Measurements from ENCODE around the gene PPP5C. TPM values are rescaled to one million over a fixed set of nuclear protein-coding genes. Genes with fewer than 3 reads are reported as not detected.

Gene PPP5C
- total RNA-seq, 1 experiment from 2014 or later, result 85.4 TPM

DNA sequence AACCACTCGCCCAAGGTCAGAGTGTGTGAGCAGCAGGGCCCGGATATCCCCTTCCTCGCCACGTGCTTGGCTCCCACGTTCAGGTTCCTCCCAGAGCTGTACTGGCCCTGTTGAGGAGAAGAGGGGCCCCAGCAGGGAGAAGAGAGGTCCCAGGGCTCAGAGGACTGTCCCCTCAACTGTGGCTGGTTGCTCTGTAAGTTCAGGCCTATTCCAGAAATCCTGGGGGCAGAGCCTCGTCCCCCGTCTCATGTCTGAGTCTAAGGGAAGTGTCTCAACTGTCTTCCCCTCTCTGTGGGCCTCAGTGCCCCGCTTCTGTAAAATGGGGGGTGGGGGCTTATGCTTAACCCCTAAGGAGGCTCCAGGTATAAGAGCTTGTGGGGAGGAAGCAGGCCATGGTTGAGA is 3.9 kb downstream of the PPP5C start:
- H3F3A ChIP-seq (ENCODE audit: insufficient read depth, low read depth), result peaks cover 8% of the 10 kb centered on the region; the same call in 1 of the 2 replicates
- no peak for DNase-seq
- intact Hi-C loops (cut with micrococcal nuclease; ENCODE audit: unreplicated experiment), result loop anchor here (5.0 kb wide), 1 partner anchor 597 kb away; no protein-coding TSS in a partner anchor
- TF ChIP-seq, protein P1, sequence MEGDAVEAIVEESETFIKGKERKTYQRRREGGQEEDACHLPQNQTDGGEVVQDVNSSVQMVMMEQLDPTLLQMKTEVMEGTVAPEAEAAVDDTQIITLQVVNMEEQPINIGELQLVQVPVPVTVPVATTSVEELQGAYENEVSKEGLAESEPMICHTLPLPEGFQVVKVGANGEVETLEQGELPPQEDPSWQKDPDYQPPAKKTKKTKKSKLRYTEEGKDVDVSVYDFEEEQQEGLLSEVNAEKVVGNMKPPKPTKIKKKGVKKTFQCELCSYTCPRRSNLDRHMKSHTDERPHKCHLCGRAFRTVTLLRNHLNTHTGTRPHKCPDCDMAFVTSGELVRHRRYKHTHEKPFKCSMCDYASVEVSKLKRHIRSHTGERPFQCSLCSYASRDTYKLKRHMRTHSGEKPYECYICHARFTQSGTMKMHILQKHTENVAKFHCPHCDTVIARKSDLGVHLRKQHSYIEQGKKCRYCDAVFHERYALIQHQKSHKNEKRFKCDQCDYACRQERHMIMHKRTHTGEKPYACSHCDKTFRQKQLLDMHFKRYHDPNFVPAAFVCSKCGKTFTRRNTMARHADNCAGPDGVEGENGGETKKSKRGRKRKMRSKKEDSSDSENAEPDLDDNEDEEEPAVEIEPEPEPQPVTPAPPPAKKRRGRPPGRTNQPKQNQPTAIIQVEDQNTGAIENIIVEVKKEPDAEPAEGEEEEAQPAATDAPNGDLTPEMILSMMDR (conservative IDR thresholded peaks at IDR 0.05), result no peak
- TF ChIP-seq EZH2 (IDR thresholded peaks at IDR 0.05; ENCODE audit: low read depth), result no peak
- no TSS peak for BruUV-seq (replicated peaks)
- H3K4me1 ChIP-seq (replicated peaks; ENCODE audit: insufficient read depth), result peaks cover 12% of the 10 kb centered on the region
- no peak overlapping the region for H2AFZ ChIP-seq
- H3K9me3 ChIP-seq (ENCODE audit: insufficient read depth, low read depth), result no peaks in the 10 kb centered on the region
- peaks cover 25% of the 10 kb centered on the region for H4K20me1 ChIP-seq (ENCODE audit: insufficient read depth)
- ChIA-PET CTCF (no interaction called here), POLR2A (ENCODE audit: unreplicated experiment) (no interaction called here)
- no peak overlapping the region for H3K4me2 ChIP-seq
- H3K27ac ChIP-seq, result no peak overlapping the region
- H3K79me2 ChIP-seq (ENCODE audit: low read depth), result peaks cover 50% of the 10 kb centered on the region
- no peak overlapping the region for H3K4me3 ChIP-seq
- H3K36me3 ChIP-seq (ENCODE audit: low read depth), result 0 out of 2 replicates have a peak, but pooled peaks cover 8% of the 10 kb centered on the region
- H3K27me3 ChIP-seq (ENCODE audit: insufficient read depth, low read depth), result no peaks in the 10 kb centered on the region
- no peaks in the 10 kb centered on the region for H3K9me2 ChIP-seq (ENCODE audit: insufficient read depth)

DNA sequence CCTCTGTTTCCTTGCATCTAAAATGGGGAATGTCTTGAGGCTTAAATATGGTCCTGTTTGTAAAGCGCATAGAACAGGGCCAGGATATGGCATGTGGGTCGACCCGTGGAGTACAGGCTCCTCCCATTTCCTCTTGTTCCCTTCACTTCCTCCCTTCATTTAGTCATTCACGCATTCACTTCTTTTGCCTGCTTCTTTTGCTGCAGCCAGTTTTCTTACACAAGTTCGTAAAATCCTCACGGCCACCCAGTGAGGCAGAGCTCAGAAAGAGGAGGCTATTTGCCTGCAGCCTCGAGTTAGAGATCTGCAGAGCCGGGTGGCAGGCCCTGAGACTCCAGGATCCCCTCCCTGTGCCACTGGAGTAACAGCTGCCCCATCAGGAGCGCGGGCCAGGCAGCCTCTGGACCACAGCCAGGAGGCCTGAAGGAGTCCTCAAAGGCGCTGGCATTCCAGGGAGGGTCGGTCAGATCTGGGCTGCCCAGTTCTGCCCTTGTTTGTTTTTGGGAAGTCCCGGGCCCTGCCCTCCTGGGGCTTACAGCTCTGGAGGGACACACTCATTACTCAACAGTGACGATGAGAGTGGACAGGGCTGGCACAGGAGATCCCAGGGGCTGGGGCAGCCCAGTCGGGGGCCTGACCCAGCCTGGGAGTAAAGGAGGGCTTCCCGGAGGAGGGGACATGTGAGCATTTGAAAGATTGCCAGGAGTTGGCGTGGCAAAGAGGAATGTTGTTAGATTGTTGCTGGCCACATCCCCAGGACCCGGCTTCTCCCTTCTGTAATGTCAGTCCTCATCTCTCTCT is 4.6 kb downstream of the PPP5C start:
- no peak overlapping the region for H3K27ac ChIP-seq
- no peak overlapping the region for H3K4me3 ChIP-seq
- H3F3A ChIP-seq (ENCODE audit: insufficient read depth, low read depth), result peaks cover 8% of the 10 kb centered on the region; the same call in 1 of the 2 replicates
- no peak for TF ChIP-seq EZH2 (IDR thresholded peaks at IDR 0.05; ENCODE audit: low read depth)
- TF ChIP-seq, protein P1 (conservative IDR thresholded peaks at IDR 0.05), result no peak
- peaks cover 12% of the 10 kb centered on the region for H3K36me3 ChIP-seq (ENCODE audit: low read depth)
- peaks cover 12% of the 10 kb centered on the region for H3K4me1 ChIP-seq (replicated peaks; ENCODE audit: insufficient read depth)
- H2AFZ ChIP-seq, result no peak overlapping the region
- POLR2A ChIA-PET (ENCODE audit: unreplicated experiment), result no interaction called here
- BruUV-seq (replicated peaks), result no TSS peak
- no peak overlapping the region for H3K4me2 ChIP-seq
- CTCF ChIA-PET, result no interaction called here
- H3K79me2 ChIP-seq (ENCODE audit: low read depth), result peaks cover 54% of the 10 kb centered on the region
- H4K20me1 ChIP-seq (ENCODE audit: insufficient read depth), result peaks cover 25% of the 10 kb centered on the region
- H3K9me3 ChIP-seq (ENCODE audit: insufficient read depth, low read depth), result no peaks in the 10 kb centered on the region
- H3K9me2 ChIP-seq (ENCODE audit: insufficient read depth), result no peaks in the 10 kb centered on the region
- peak in 1 of 2 experiments; percentile 79 for DNase-seq
- no peaks in the 10 kb centered on the region for H3K27me3 ChIP-seq (ENCODE audit: insufficient read depth, low read depth)
- intact Hi-C loops (cut with micrococcal nuclease; ENCODE audit: unreplicated experiment), result loop anchor here (5.0 kb wide), 1 partner anchor 596 kb away; no protein-coding TSS in a partner anchor

GRCh38 chr19:46353730-46354528 is 7.0 kb downstream of the PPP5C start:
- peaks cover 25% of the 10 kb centered on the region for H3K36me3 ChIP-seq (ENCODE audit: low read depth)
- no peak overlapping the region for H3K4me2 ChIP-seq
- ChIA-PET CTCF (no interaction called here), POLR2A (ENCODE audit: unreplicated experiment) (no interaction called here)
- no peaks in the 10 kb centered on the region for H3K9me3 ChIP-seq (ENCODE audit: insufficient read depth, low read depth)
- peaks cover 39% of the 10 kb centered on the region for H3K79me2 ChIP-seq (ENCODE audit: low read depth)
- H4K20me1 ChIP-seq (ENCODE audit: insufficient read depth), result peaks cover 17% of the 10 kb centered on the region
- no peak for DNase-seq
- no peak overlapping the region for H3K27ac ChIP-seq
- H3K9me2 ChIP-seq (ENCODE audit: insufficient read depth), result no peaks in the 10 kb centered on the region
- no peak overlapping the region for H3K4me3 ChIP-seq
- TSS peak; percentile 17 for BruUV-seq (replicated peaks)
- no peaks in the 10 kb centered on the region for H3K27me3 ChIP-seq (ENCODE audit: insufficient read depth, low read depth)
- TF ChIP-seq, protein P1 (conservative IDR thresholded peaks at IDR 0.05), result no peak
- intact Hi-C loops (cut with micrococcal nuclease; ENCODE audit: unreplicated experiment), result loop anchor here (5.0 kb wide), 1 partner anchor 593 kb away; no protein-coding TSS in a partner anchor
- no peak overlapping the region for H2AFZ ChIP-seq
- H3F3A ChIP-seq (ENCODE audit: insufficient read depth, low read depth), result peaks cover 8% of the 10 kb centered on the region; the same call in 1 of the 2 replicates
- H3K4me1 ChIP-seq (replicated peaks; ENCODE audit: insufficient read depth), result no peaks in the 10 kb centered on the region
